Parathyroid adenoma (tissue), 2 donors: Measurements from ENCODE around the gene SH3D19.

Source experiments
- H2AFZ ChIP-seq: fragments of 300-600 bp; sonication (generic); one replicate; pipeline ENCODE4 v1.7.0; 2017; ENCODE audit warnings: antibody characterized with exemption, mild to moderate bottlenecking
- H3K27ac ChIP-seq: fragments of 300-600 bp; sonication (generic); one replicate; pipeline ENCODE4 v1.7.0; 2017
- H3K27me3 ChIP-seq: fragments of 300-600 bp; sonication (generic); one replicate; pipeline ENCODE4 v1.7.0; 2017; ENCODE audit warnings: low read length; ENCODE audit not compliant: control insufficient read depth, insufficient read depth
- H3K36me3 ChIP-seq: fragments of 300-600 bp; sonication (generic); one replicate; pipeline ENCODE4 v1.7.0; 2017; ENCODE audit warnings: low read length; ENCODE audit not compliant: control insufficient read depth, insufficient read depth
- H3K4me1 ChIP-seq: fragments of 300-600 bp; sonication (generic); one replicate; pipeline ENCODE4 v1.7.0; 2017; ENCODE audit warnings: control low read depth
- H3K4me2 ChIP-seq: fragments of 300-600 bp; sonication (generic); one replicate; pipeline ENCODE4 v1.7.0; 2017; ENCODE audit warnings: low read length
- H3K4me3 ChIP-seq: fragments of 300-600 bp; sonication (generic); one replicate; pipeline ENCODE4 v1.7.0; 2017; ENCODE audit warnings: low read depth, low read length
- H3K79me2 ChIP-seq: fragments of 300-600 bp; sonication (generic); one replicate; pipeline ENCODE4 v1.7.0; 2017; ENCODE audit warnings: control low read depth
- H3K9ac ChIP-seq: fragments of 300-600 bp; sonication (generic); one replicate; pipeline ENCODE4 v1.7.0; 2017; ENCODE audit warnings: mild to moderate bottlenecking
- H3K9me3 ChIP-seq: fragments of 300-600 bp; sonication (generic); one replicate; pipeline ENCODE4 v1.7.0; 2017; ENCODE audit warnings: low read length; ENCODE audit not compliant: control insufficient read depth
- TF ChIP-seq, protein P1 (sequence below): fragments of 300-600 bp; sonication (generic); IDR thresholded peaks from one replicate; pipeline ENCODE4 v1.7.0; 2017; ENCODE audit warnings: antibody characterized with exemption, mild to moderate bottlenecking
- donor health status: primary hyperparathyroidism.

The SH3D19 gene

DNA sequence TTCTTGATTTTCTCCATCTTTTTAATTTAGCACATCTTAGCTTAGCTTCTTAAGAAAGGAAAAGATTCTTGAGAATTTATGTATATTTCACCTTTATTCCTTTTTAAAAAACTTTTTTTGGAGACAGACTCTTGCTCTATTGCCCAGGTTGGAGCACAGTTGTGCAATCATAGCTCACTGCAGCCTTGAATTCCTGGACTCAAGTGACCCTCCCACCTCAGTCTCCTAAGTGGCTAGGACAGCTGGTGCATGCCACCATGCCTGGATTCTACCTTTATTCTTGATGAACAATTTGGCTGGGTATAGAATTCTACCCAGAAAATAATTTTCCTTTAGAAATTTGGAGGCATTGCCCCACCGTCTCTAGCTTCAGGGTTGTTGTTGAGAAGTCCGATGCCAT, 19.5 kb upstream of the SH3D19 start:
- Histone ChIP-seq H3K4me3 (no peak overlapping the region), H2AFZ (no peak overlapping the region), H3K9ac (no peak overlapping the region), H3K4me1 (no peaks in the 10 kb centered on the region), H3K4me2 (no peak overlapping the region), H3K79me2 (no peaks in the 10 kb centered on the region), H3K36me3 (no peaks in the 10 kb centered on the region), H3K9me3 (no peaks in the 10 kb centered on the region), H3K27ac (no peak overlapping the region), H3K27me3 (no peaks in the 10 kb centered on the region)
- TF ChIP-seq, protein P1, sequence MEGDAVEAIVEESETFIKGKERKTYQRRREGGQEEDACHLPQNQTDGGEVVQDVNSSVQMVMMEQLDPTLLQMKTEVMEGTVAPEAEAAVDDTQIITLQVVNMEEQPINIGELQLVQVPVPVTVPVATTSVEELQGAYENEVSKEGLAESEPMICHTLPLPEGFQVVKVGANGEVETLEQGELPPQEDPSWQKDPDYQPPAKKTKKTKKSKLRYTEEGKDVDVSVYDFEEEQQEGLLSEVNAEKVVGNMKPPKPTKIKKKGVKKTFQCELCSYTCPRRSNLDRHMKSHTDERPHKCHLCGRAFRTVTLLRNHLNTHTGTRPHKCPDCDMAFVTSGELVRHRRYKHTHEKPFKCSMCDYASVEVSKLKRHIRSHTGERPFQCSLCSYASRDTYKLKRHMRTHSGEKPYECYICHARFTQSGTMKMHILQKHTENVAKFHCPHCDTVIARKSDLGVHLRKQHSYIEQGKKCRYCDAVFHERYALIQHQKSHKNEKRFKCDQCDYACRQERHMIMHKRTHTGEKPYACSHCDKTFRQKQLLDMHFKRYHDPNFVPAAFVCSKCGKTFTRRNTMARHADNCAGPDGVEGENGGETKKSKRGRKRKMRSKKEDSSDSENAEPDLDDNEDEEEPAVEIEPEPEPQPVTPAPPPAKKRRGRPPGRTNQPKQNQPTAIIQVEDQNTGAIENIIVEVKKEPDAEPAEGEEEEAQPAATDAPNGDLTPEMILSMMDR: no peak

DNA sequence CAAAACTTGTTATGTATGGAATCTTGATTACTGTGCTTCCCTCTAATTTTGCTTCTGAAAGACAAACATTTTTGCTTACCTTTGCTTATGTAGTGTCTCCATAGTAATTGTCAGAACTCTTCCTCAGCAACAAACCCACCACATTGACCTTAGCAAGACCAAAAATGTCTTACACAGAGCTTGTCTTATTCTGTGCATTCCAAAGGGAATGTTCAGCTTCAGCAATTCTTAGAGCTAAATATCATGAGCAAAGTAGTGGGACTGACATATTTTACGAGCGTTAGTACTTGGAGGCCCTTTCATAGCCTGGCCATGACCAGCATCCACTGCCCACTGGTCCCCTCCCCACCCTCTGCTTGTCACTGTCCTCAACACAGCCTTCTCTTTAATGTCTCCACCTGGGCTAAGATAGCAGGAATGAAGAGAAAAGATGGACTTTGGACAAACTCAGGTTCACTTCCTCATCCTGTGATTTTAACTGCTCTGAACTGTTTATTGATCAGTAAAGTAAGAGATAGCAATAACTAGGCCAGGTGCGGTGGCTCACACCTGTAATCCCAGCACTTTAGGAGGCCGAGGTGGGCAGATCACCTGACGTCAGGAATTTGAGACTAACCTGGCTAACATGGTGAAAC, 15.5 kb upstream of the SH3D19 start:
- H2AFZ ChIP-seq: no peak overlapping the region
- H3K4me2 ChIP-seq: no peak overlapping the region
- no peaks in the 10 kb centered on the region for H3K79me2 ChIP-seq
- no peak overlapping the region for H3K4me3 ChIP-seq
- no peaks in the 10 kb centered on the region for H3K4me1 ChIP-seq
- no peak overlapping the region for H3K27ac ChIP-seq
- no peaks in the 10 kb centered on the region for H3K9me3 ChIP-seq
- no peaks in the 10 kb centered on the region for H3K36me3 ChIP-seq
- TF ChIP-seq, protein P1: no peak
- no peak overlapping the region for H3K9ac ChIP-seq
- H3K27me3 ChIP-seq: no peaks in the 10 kb centered on the region

DNA sequence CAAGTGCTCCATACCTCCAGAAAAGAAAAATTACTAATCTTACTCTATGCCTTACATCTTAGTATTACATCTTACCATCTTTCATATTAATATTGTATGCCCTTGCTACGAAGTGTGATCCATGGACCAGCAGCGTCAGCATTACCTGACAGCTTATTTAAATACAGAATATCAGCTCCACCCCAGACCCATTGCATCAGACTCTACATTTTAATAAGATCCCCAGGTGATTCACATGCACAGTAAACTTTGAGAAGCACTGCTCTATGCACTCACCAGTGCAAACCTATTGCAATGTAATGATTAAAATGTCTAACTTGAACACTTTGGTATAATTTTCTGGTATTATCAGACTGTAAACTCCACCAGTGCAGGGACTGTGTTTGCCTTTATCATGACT, 14.1 kb upstream of the SH3D19 start:
- Histone ChIP-seq H3K27ac (no peak overlapping the region), H2AFZ (no peak overlapping the region), H3K9me3 (no peaks in the 10 kb centered on the region), H3K4me3 (no peak overlapping the region), H3K4me1 (no peaks in the 10 kb centered on the region), H3K27me3 (no peaks in the 10 kb centered on the region), H3K9ac (no peak overlapping the region), H3K36me3 (no peaks in the 10 kb centered on the region), H3K79me2 (no peaks in the 10 kb centered on the region), H3K4me2 (no peak overlapping the region)
- TF ChIP-seq, protein P1: no peak

DNA sequence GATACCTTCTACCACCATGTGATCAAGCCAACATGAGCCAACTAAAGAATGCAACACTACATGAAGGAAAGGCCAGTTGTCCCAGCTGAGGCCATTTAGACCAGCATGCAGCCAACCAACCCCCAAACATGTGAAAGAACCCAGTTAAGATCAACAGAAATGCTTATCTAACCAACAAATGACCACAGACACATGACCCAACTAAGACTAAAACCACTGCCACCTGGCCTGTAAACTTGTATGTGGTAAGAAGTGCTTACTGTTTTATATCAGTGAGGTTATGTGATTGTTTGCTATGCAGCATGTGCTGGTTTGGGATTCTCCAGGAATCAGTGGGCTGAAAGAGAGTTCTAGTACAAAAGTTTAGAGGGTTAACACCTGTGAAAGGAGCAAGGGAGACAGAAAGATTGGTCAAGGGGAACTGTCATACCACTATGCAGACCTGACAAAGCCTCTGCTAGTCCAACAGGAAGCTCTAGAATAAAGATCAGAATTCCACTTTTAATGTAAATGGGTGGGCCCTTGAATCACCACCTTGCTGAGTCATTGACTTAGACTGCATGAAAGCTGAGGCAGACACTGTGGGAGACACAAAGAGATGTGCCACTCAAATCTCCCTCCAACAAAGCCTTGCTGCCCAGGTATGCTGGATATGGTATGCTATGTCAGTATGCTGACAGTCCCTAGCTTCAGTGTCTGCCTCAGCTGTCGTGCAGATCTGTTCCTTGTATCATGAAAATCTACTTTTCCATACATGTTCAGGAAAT, 6.1 kb upstream of the SH3D19 start:
- no peak overlapping the region for H3K27ac ChIP-seq
- H3K4me2 ChIP-seq: no peak overlapping the region
- H3K36me3 ChIP-seq: no peaks in the 10 kb centered on the region
- H3K79me2 ChIP-seq: no peaks in the 10 kb centered on the region
- TF ChIP-seq, protein P1: no peak
- H2AFZ ChIP-seq: no peak overlapping the region
- no peak overlapping the region for H3K4me3 ChIP-seq
- no peaks in the 10 kb centered on the region for H3K4me1 ChIP-seq
- H3K27me3 ChIP-seq: no peaks in the 10 kb centered on the region
- no peak overlapping the region for H3K9ac ChIP-seq
- no peaks in the 10 kb centered on the region for H3K9me3 ChIP-seq
